ENCODE results near the gene USP36. TPM values are rescaled to one million over a fixed set of nuclear protein-coding genes. Genes with fewer than 3 reads are reported as not detected.

Gene USP36
- total RNA-seq, 1 donor from 2014 or later, result 21.6 TPM

GRCh38 chr17:78785011-78785662, 55.5 kb downstream of the USP36 start:
- DNase-seq (ENCODE audit: low read depth) (no peak), FAIRE-seq (no peak)
- H3K36me3 ChIP-seq (ENCODE audit: control insufficient read depth, insufficient read depth, low read length), result no peaks in the 10 kb centered on the region
- TF ChIP-seq, protein P1, sequence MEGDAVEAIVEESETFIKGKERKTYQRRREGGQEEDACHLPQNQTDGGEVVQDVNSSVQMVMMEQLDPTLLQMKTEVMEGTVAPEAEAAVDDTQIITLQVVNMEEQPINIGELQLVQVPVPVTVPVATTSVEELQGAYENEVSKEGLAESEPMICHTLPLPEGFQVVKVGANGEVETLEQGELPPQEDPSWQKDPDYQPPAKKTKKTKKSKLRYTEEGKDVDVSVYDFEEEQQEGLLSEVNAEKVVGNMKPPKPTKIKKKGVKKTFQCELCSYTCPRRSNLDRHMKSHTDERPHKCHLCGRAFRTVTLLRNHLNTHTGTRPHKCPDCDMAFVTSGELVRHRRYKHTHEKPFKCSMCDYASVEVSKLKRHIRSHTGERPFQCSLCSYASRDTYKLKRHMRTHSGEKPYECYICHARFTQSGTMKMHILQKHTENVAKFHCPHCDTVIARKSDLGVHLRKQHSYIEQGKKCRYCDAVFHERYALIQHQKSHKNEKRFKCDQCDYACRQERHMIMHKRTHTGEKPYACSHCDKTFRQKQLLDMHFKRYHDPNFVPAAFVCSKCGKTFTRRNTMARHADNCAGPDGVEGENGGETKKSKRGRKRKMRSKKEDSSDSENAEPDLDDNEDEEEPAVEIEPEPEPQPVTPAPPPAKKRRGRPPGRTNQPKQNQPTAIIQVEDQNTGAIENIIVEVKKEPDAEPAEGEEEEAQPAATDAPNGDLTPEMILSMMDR (IDR thresholded peaks at IDR 0.05; ENCODE audit: insufficient read depth, low read length, severe bottlenecking), result no peak
- H3K4me3 ChIP-seq (ENCODE audit: low read depth, low read length), result no peak overlapping the region
- no peaks in the 10 kb centered on the region for H3K27me3 ChIP-seq (ENCODE audit: control insufficient read depth, insufficient read depth, low read length)

GRCh38 chr17:78784352-78784751, 56.3 kb downstream of the USP36 start:
- Histone ChIP-seq H3K36me3 (ENCODE audit: control insufficient read depth, insufficient read depth, low read length) (no peaks in the 10 kb centered on the region), H3K4me3 (ENCODE audit: low read depth, low read length) (no peak overlapping the region), H3K27me3 (ENCODE audit: control insufficient read depth, insufficient read depth, low read length) (no peaks in the 10 kb centered on the region)
- TF ChIP-seq, protein P1 (IDR thresholded peaks at IDR 0.05; ENCODE audit: insufficient read depth, low read length, severe bottlenecking), result no peak
- FAIRE-seq (no peak), DNase-seq (ENCODE audit: low read depth) (no peak)

GRCh38 chr17:78783711-78784324, 56.8 kb downstream of the USP36 start:
- TF ChIP-seq, protein P1 (IDR thresholded peaks at IDR 0.05; ENCODE audit: insufficient read depth, low read length, severe bottlenecking), result no peak
- FAIRE-seq, result no peak

GRCh38 chr17:78781893-78782304, 58.7 kb downstream of the USP36 start, which contains the start of gene CYTH1:
Gene CYTH1 (minus strand): TSS chr17:78782273. CDS start chr17:78782223, 50 bp downstream.
- H3K36me3 ChIP-seq (ENCODE audit: control insufficient read depth, insufficient read depth, low read length), result no peaks in the 10 kb centered on the region
- H3K27me3 ChIP-seq (ENCODE audit: control insufficient read depth, insufficient read depth, low read length), result no peaks in the 10 kb centered on the region
- TF ChIP-seq, protein P1 (IDR thresholded peaks at IDR 0.05; ENCODE audit: insufficient read depth, low read length, severe bottlenecking), result no peak
- peak within 1 kb of the TSS; percentile 86 for H3K4me3 ChIP-seq (ENCODE audit: low read depth, low read length)
- DNase-seq (ENCODE audit: low read depth) (no peak), FAIRE-seq (no peak)

More at GRCh38 chr17:78783711-78784324, 56.8 kb downstream of the USP36 start:
- H3K27me3 ChIP-seq (ENCODE audit: control insufficient read depth, insufficient read depth, low read length), result no peaks in the 10 kb centered on the region
- no peaks in the 10 kb centered on the region for H3K36me3 ChIP-seq (ENCODE audit: control insufficient read depth, insufficient read depth, low read length)
- no peak for DNase-seq (ENCODE audit: low read depth)
- no peak overlapping the region for H3K4me3 ChIP-seq (ENCODE audit: low read depth, low read length)

DNA sequence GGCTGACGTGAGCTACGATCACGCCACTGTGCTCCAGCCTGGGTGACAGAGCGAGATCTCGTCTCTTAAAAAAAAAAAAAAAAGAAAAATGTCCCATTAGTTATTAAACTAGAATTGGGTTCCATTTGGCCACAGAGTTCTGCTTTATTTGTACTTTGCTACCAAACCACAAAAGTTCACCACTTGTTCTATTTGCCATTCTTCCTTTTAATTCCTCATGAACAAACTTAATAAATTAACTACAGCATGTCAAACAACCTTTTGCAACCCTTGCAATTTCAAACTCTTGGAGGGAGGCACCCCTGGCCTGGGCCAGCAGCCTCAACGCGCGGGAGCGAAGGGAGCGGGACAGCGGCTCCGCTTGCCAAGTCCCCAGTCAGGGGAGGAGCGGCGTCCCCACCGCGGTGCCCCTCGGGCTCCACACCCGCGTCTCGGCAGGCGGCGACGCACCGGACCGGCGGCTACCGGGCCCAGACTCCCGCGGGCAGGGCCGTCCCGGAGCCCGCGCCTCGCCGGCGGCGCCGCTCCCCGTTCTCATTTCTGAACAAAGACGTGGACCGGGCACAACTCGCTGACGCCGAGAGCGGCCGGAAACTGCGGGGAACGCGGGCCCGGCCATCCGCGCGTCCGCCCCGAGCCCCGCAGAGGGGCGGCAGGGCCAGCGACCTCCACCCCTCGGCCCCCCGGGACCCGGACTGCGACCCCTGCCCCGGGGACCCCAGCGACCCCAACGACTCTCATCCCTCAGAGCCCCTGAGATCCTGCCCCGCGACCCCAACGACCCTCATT, 59.3 kb downstream of the USP36 start:
- H3K4me3 ChIP-seq (ENCODE audit: low read depth, low read length), result peak overlapping the region; percentile 86
- TF ChIP-seq, protein P1 (IDR thresholded peaks at IDR 0.05; ENCODE audit: insufficient read depth, low read length, severe bottlenecking), result no peak
- DNase-seq (ENCODE audit: low read depth) (no peak), FAIRE-seq (no peak)
- no peaks in the 10 kb centered on the region for H3K36me3 ChIP-seq (ENCODE audit: control insufficient read depth, insufficient read depth, low read length)
- no peaks in the 10 kb centered on the region for H3K27me3 ChIP-seq (ENCODE audit: control insufficient read depth, insufficient read depth, low read length)
